ENCODE data around the gene NEFH.

DNA sequence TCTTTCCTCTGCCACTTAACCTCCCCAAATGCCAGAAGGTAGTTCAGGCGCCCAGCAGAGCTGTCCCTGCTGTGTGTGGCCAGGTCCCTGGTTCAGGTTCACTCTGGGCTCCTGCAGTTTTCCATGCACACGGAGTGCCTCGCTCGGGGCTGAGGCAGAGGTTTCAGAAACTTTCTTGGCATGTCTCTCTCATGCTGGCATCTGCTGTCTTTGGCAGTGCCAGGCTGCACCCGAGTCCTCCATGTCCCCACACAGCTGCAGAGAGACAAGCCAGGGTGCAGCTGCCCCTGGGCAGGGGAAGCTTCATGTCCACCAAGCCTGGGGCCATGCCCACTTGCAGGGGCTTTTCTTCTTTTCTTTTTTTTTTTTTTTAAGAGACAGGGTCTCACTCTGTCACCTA lies 7.0 kb upstream of the NEFH start:
- TF ChIP-seq EZH2 (IDR thresholded peaks at IDR 0.05) (no peak), POLR2AphosphoS5 (IDR thresholded peaks at IDR 0.05; ENCODE audit: borderline replicate concordance, low read depth, low read length) (no peak)

Measured in SK-N-MC (cell line).